G401.6 (cell line): ENCODE data around the gene ZC3HAV1.
"Not testable (repeated sequence)": the region's sequence is repeated elsewhere in the genome, so short reads cannot be mapped to it uniquely, and the experiment has no call there.

ENCODE experiments used
- FAIRE-seq: peaks from 2 replicates; lab custom pipeline; 2012; peaks lifted over from hg19 to GRCh38; lab: Jason Lieb, UNC

Gene ZC3HAV1

GRCh38 chr7:139049111-139049510, 60.4 kb downstream of the ZC3HAV1 start:
- no peak for FAIRE-seq

GRCh38 chr7:139047970-139048369, 61.5 kb downstream of the ZC3HAV1 start:
- no peak for FAIRE-seq

- no peak for FAIRE-seq
These were observed 63.4 kb downstream of the ZC3HAV1 start for GRCh38 chr7:139046143-139046542.

- FAIRE-seq: no peak
These were observed 64.4 kb downstream of the ZC3HAV1 start for GRCh38 chr7:139044813-139045794.

- FAIRE-seq: no peak
These were observed 65.4 kb downstream of the ZC3HAV1 start for GRCh38 chr7:139043823-139044812.

- no peak for FAIRE-seq
These were observed 68.0 kb downstream of the ZC3HAV1 start for GRCh38 chr7:139041378-139042085.

GRCh38 chr7:139038691-139039090, 70.8 kb downstream of the ZC3HAV1 start:
- no peak for FAIRE-seq

- FAIRE-seq: no peak
These were observed 72.6 kb downstream of the ZC3HAV1 start for GRCh38 chr7:139036901-139037300.

GRCh38 chr7:139035586-139036353, 73.8 kb downstream of the ZC3HAV1 start, which contains the start of gene ZC3HAV1L:
Gene ZC3HAV1L (minus strand): TSS chr7:139036042. CDS start chr7:139036017, 25 bp downstream.
- no peak for FAIRE-seq

GRCh38 chr7:139034855-139035585, 74.5 kb downstream of the ZC3HAV1 start:
- FAIRE-seq: no peak

GRCh38 chr7:139034336-139034735, 75.2 kb downstream of the ZC3HAV1 start:
- FAIRE-seq: no peak

GRCh38 chr7:139033346-139034114, 76.0 kb downstream of the ZC3HAV1 start:
- no peak for FAIRE-seq

- FAIRE-seq: no peak
These were observed 77.0 kb downstream of the ZC3HAV1 start for GRCh38 chr7:139032473-139032872.

GRCh38 chr7:139029353-139029752, 80.2 kb downstream of the ZC3HAV1 start:
- FAIRE-seq: no peak

- FAIRE-seq: no peak
These were observed 83.0 kb downstream of the ZC3HAV1 start for GRCh38 chr7:139026551-139026950.

- not testable (repeated sequence) for FAIRE-seq
These were observed 83.7 kb downstream of the ZC3HAV1 start for GRCh38 chr7:139025861-139026260.

GRCh38 chr7:139023076-139023475, 86.4 kb downstream of the ZC3HAV1 start:
- FAIRE-seq: no peak

GRCh38 chr7:139022286-139022685, 87.2 kb downstream of the ZC3HAV1 start:
- no peak for FAIRE-seq

GRCh38 chr7:139018910-139019309, 90.6 kb downstream of the ZC3HAV1 start:
- FAIRE-seq: no peak
